B cell (primary cell): ENCODE data around the gene GLMN. TPM values are rescaled to one million over a fixed set of nuclear protein-coding genes. Genes with fewer than 3 reads are reported as not detected.

ENCODE experiments used
- ATAC-seq: fragments of 200-7000 bp; cut with Tn5 transposase; one replicate; pipeline ENCODE4 v1.10.0; 2021; ENCODE audit warnings: low read depth, mild to moderate bottlenecking, moderate number of reproducible peaks, moderate library complexity
- CTCF ChIA-PET: fragments of 350-600 bp; sonication (Branson Sonifier 250); formaldehyde crosslinking; loops from one replicate; lab custom pipeline; 2021; ENCODE audit warnings: antibody characterized with exemption, inconsistent platforms; lab: Charles Lee
- POLR2A ChIA-PET: fragments of 350-600 bp; sonication (Branson Sonifier 250); formaldehyde crosslinking; loops from one replicate; lab custom pipeline; 2021; ENCODE audit warnings: antibody characterized with exemption; lab: Charles Lee
- DNase-seq: peaks from one replicate; pipeline ENCODE4 v3.0.0; 2013
- H2AFZ ChIP-seq: 2 replicates; pipeline ENCODE4 v1.6.1; 2012; ENCODE audit warnings: mild to moderate bottlenecking, low read depth, low read length; ENCODE audit not compliant: insufficient read depth, poor library complexity, severe bottlenecking
- H3K27ac ChIP-seq, 2 donors: 1 replicate in 1 of 2; 2 replicates in 1 of 2; pipeline ENCODE4 v1.5.1; 2012 to 2013; ENCODE audit warnings: low read length in 2 of 2, mild to moderate bottlenecking in 2 of 2, moderate library complexity in 1 of 2
- H3K27me3 ChIP-seq, 4 experiments: fragments of 200-600 bp in 1 of 4; sonication (generic) in 1 of 4; replicated peaks in 1 of 4; 1 replicate in 2 of 4; 2 replicates in 2 of 4; pipeline versions ENCODE4 v1.6.1 to v1.7.0; 2013 to 2016; ENCODE audit warnings: low read length in 3 of 4, mild to moderate bottlenecking in 2 of 4, mixed read lengths in 1 of 4, moderate library complexity in 1 of 4; ENCODE audit not compliant: insufficient read depth in 4 of 4, control insufficient read depth in 3 of 4; ENCODE audit errors: control extremely low read depth in 1 of 4
- H3K36me3 ChIP-seq, 2 experiments: replicated peaks in 1 of 2; 1 replicate in 1 of 2; 2 replicates in 1 of 2; pipeline versions ENCODE4 v1.6.1 to v1.7.1; 2013; ENCODE audit warnings: low read length in 1 of 2; ENCODE audit not compliant: insufficient read depth in 2 of 2, control insufficient read depth in 1 of 2; ENCODE audit errors: control extremely low read depth in 1 of 2, extremely low read depth in 1 of 2
- H3K4me1 ChIP-seq, 2 donors: fragments of 200-600 bp in 1 of 2; sonication (generic) in 1 of 2; 1 replicate in 1 of 2; 2 replicates in 1 of 2; pipeline versions ENCODE4 v1.5.1 to v1.6.1; 2013 to 2017; ENCODE audit warnings: low read length in 2 of 2; ENCODE audit not compliant: control insufficient read depth in 2 of 2, insufficient read depth in 2 of 2
- H3K4me2 ChIP-seq: replicated peaks from 2 replicates; pipeline ENCODE3; 2012; ENCODE audit warnings: mild to moderate bottlenecking, low read depth, low read length; ENCODE audit not compliant: poor library complexity, severe bottlenecking
- H3K4me3 ChIP-seq, 5 experiments: fragments of 200-600 bp in 1 of 5; sonication (generic) in 1 of 5; 1 replicate in 3 of 5; 2 replicates in 2 of 5; pipeline versions ENCODE4 v1.5.1 to v1.7.0; 2011 to 2016; ENCODE audit warnings: low read length in 4 of 5, mild to moderate bottlenecking in 4 of 5, low read depth in 2 of 5, control low read depth in 1 of 5, moderate library complexity in 1 of 5; ENCODE audit not compliant: insufficient read depth in 1 of 5; ENCODE audit errors: control extremely low read depth in 1 of 5, extremely low read depth in 1 of 5
- H3K79me2 ChIP-seq: fragments of 200-600 bp; sonication (generic); one replicate; pipeline ENCODE4 v1.6.0; 2016; ENCODE audit warnings: low read length; ENCODE audit not compliant: control insufficient read depth, insufficient read depth
- H3K9ac ChIP-seq: fragments of 200-600 bp; sonication (generic); 2 replicates; pipeline ENCODE4 v1.6.1; 2017; ENCODE audit warnings: mild to moderate bottlenecking, low read length, moderate library complexity
- H3K9me3 ChIP-seq, 3 donors: one replicate each; pipeline versions ENCODE4 v1.6.1 to v1.7.1; 2013; ENCODE audit warnings: low read length in 2 of 3; ENCODE audit not compliant: control insufficient read depth in 2 of 3, insufficient read depth in 1 of 3; ENCODE audit errors: control extremely low read depth in 1 of 3
- H4K20me1 ChIP-seq: 2 replicates; pipeline ENCODE4 v1.6.0; 2012; ENCODE audit warnings: mild to moderate bottlenecking, low read length; ENCODE audit not compliant: insufficient read depth, control insufficient read depth, poor library complexity, severe bottlenecking
- H3K27ac Mint-ChIP-seq: one replicate; pipeline ENCODE4 v1.8.0; 2021; ENCODE audit warnings: mixed read lengths
- H3K27me3 Mint-ChIP-seq: one replicate; pipeline ENCODE4 v1.8.0; 2021; ENCODE audit warnings: mixed read lengths
- H3K4me1 Mint-ChIP-seq: one replicate; pipeline ENCODE4 v1.8.0; 2021; ENCODE audit warnings: mixed read lengths
- H3K4me3 Mint-ChIP-seq: one replicate; pipeline ENCODE4 v1.8.0; 2021; ENCODE audit warnings: mixed read lengths
- H3K9me3 Mint-ChIP-seq: one replicate; pipeline ENCODE4 v1.8.0; 2022; ENCODE audit warnings: mixed read lengths; ENCODE audit not compliant: insufficient read depth
- EZH2 ChIP-seq: IDR thresholded peaks from 2 replicates; pipeline ENCODE4 v1.6.1; 2012; ENCODE audit warnings: borderline replicate concordance, low read depth, mild to moderate bottlenecking, moderate library complexity, low read length; ENCODE audit not compliant: insufficient read depth, poor library complexity, severe bottlenecking
- WGBS: methylation state at CpG from one replicate; pipeline ENCODE4 v1.1.5; 2013; ENCODE audit warnings: missing lambda C conversion rate; ENCODE audit not compliant: insufficient coverage; 5-methylcytosine and 5-hydroxymethylcytosine counted together
- intact Hi-C: fragments of 100-400 bp; cut with micrococcal nuclease; formaldehyde crosslinking; loops from one replicate; pipeline ENCODE4 v1.10.0; 2022
- polyA plus RNA-seq: library from polyadenylated mRNA; depleted of rRNA; stranded (reverse); fragments of >200 nt; gene quantifications from 2 replicates; pipeline ENCODE4 v1.2.3, GENCODE V29; 2012
- total RNA-seq, 2 donors: library from RNA; stranded (reverse); fragments of 120-200 nt in 1 of 2; gene quantifications; 1 replicate in 1 of 2; 2 replicates in 1 of 2; pipeline versions ENCODE4 v1.2.3 to v1.2.4, GENCODE V29; 2013 to 2022
- TF ChIP-seq, protein P1 (sequence below): fragments of 200-600 bp; IDR thresholded peaks from one replicate; pipeline ENCODE4 v1.8.0; 2022; ENCODE audit warnings: antibody characterized with exemption, mild to moderate bottlenecking

GLMN gene
- total and polyA plus RNA-seq, 2 donors (not counting 1 experiment from before 2014, with no cell fraction given), result 2.8 to 13.6 TPM

GRCh38 chr1:92244376-92244775, 54.4 kb downstream of the GLMN start:
- no peaks in the 10 kb centered on the region for H3K9me3 ChIP-seq
- no peaks in the 10 kb centered on the region for H3K9me3 Mint-ChIP-seq
- H3K36me3 ChIP-seq, result peaks cover 6 to 11% of the 10 kb centered on the region in 2 experiments
- H3K4me1 Mint-ChIP-seq, result no peaks in the 10 kb centered on the region
- no peak overlapping the region for H3K27ac ChIP-seq
- no peak overlapping the region for H3K9ac ChIP-seq
- DNase-seq, result no peak
- no peak for ATAC-seq
- ChIA-PET POLR2A (no interaction called here), CTCF (no interaction called here)
- no peaks in the 10 kb centered on the region for H3K27me3 ChIP-seq
- no peak overlapping the region for H3K4me2 ChIP-seq
- intact Hi-C loops, result no loop called here
- WGBS, result no CpG with 5 or more reads among the region's 1 CpG
- no peaks in the 10 kb centered on the region for H3K27me3 Mint-ChIP-seq
- no peaks in the 10 kb centered on the region for H3K79me2 ChIP-seq
- H3K27ac Mint-ChIP-seq, result no peak overlapping the region
- H2AFZ ChIP-seq, result no peak overlapping the region
- H3K4me3 Mint-ChIP-seq, result no peak overlapping the region
- TF ChIP-seq EZH2, result no peak
- TF ChIP-seq, protein P1, sequence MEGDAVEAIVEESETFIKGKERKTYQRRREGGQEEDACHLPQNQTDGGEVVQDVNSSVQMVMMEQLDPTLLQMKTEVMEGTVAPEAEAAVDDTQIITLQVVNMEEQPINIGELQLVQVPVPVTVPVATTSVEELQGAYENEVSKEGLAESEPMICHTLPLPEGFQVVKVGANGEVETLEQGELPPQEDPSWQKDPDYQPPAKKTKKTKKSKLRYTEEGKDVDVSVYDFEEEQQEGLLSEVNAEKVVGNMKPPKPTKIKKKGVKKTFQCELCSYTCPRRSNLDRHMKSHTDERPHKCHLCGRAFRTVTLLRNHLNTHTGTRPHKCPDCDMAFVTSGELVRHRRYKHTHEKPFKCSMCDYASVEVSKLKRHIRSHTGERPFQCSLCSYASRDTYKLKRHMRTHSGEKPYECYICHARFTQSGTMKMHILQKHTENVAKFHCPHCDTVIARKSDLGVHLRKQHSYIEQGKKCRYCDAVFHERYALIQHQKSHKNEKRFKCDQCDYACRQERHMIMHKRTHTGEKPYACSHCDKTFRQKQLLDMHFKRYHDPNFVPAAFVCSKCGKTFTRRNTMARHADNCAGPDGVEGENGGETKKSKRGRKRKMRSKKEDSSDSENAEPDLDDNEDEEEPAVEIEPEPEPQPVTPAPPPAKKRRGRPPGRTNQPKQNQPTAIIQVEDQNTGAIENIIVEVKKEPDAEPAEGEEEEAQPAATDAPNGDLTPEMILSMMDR, result no peak
- H3K4me3 ChIP-seq, result no peak overlapping the region
- H3K4me1 ChIP-seq, result no peaks in the 10 kb centered on the region
- no peaks in the 10 kb centered on the region for H4K20me1 ChIP-seq

- ATAC-seq, result no peak
- no peak overlapping the region for H3K4me3 ChIP-seq
- no peaks in the 10 kb centered on the region for H3K79me2 ChIP-seq
- no peaks in the 10 kb centered on the region for H3K27me3 ChIP-seq
- intact Hi-C loops, result no loop called here
- H3K9me3 Mint-ChIP-seq, result no peaks in the 10 kb centered on the region
- no peak overlapping the region for H3K4me3 Mint-ChIP-seq
- no peak overlapping the region for H3K9ac ChIP-seq
- H3K27me3 Mint-ChIP-seq, result peaks cover 7% of the 10 kb centered on the region
- H3K27ac ChIP-seq, result no peak overlapping the region
- H2AFZ ChIP-seq, result no peak overlapping the region
- no CpG with 5 or more reads among the region's 2 CpGs for WGBS
- H3K4me1 Mint-ChIP-seq, result no peaks in the 10 kb centered on the region
- H3K9me3 ChIP-seq, result no peaks in the 10 kb centered on the region
- H3K4me2 ChIP-seq, result no peak overlapping the region
- no peak for TF ChIP-seq EZH2
- TF ChIP-seq, protein P1, result no peak
- POLR2A ChIA-PET, result no interaction called here
- CTCF ChIA-PET, result no interaction called here
- no peak for DNase-seq
- H3K4me1 ChIP-seq, result no peaks in the 10 kb centered on the region
- H3K27ac Mint-ChIP-seq, result no peak overlapping the region
- no peaks in the 10 kb centered on the region for H4K20me1 ChIP-seq
- no peaks in the 10 kb centered on the region for H3K36me3 ChIP-seq
These were observed 58.8 kb downstream of the GLMN start for GRCh38 chr1:92240034-92240433.
